GM06990 (cell line): ENCODE data around the gene EXD3.

Experiments used
- DNase-seq: peaks from one replicate; pipeline ENCODE4 v3.0.0-alpha.2; 2011; ENCODE audit not compliant: insufficient read length; ENCODE audit errors: extremely low read depth
- H3K27me3 ChIP-seq: replicated peaks from 2 replicates; pipeline ENCODE4 v1.6.0; 2011; ENCODE audit warnings: low read length; ENCODE audit not compliant: control insufficient read depth, insufficient read depth
- H3K36me3 ChIP-seq: 2 replicates; pipeline ENCODE4 v1.5.1; 2011; ENCODE audit warnings: low read length; ENCODE audit not compliant: control insufficient read depth, insufficient read depth
- H3K4me3 ChIP-seq: replicated peaks from 2 replicates; pipeline ENCODE4 v1.5.1; 2011; ENCODE audit warnings: low read depth, mild to moderate bottlenecking, control low read depth, low read length
- TF ChIP-seq, protein P1 (sequence below): IDR thresholded peaks from 2 replicates; pipeline ENCODE4 v1.5.1; 2011; ENCODE audit warnings: low read length, control low read depth, mild to moderate bottlenecking, inconsistent platforms; ENCODE audit not compliant: insufficient read depth, poor library complexity, severe bottlenecking

The EXD3 gene

DNA sequence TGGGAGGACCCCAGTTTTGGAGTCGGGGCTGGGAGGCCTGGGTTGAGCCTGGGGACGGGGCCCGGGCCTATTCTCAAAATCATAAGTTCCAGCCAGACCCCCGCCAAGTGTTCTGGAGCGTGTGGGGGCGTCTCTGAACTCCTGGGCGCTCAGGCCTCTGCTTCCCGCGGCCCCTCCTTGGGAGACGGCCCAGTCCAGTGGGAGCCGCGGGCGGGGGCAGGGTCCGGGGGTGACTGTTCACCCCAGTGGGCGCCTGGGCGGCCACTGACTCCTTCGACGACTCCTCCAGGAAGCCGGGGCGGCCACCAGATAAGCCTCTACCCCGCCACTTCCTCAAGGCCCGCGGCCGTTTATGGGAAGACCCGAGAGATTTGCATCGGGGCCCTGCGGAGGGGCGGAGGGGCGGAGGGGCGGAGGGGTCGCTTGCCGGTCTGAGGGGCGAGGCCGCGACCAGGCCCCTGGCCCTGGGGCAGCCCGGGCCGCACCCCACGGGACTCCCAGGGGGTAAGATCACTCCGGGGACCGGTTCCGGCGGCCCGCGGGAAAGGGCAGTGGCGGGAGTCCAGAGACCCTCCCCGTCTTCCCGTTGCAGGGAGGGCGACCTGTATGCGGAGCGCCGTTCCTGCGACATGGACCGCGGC is 144.8 kb downstream of the EXD3 start:
- peak; percentile 39 for DNase-seq
- Histone ChIP-seq H3K27me3 (no peaks in the 10 kb centered on the region), H3K36me3 (peaks cover 16% of the 10 kb centered on the region), H3K4me3 (peak overlapping the region; percentile 72)
- TF ChIP-seq, protein P1, sequence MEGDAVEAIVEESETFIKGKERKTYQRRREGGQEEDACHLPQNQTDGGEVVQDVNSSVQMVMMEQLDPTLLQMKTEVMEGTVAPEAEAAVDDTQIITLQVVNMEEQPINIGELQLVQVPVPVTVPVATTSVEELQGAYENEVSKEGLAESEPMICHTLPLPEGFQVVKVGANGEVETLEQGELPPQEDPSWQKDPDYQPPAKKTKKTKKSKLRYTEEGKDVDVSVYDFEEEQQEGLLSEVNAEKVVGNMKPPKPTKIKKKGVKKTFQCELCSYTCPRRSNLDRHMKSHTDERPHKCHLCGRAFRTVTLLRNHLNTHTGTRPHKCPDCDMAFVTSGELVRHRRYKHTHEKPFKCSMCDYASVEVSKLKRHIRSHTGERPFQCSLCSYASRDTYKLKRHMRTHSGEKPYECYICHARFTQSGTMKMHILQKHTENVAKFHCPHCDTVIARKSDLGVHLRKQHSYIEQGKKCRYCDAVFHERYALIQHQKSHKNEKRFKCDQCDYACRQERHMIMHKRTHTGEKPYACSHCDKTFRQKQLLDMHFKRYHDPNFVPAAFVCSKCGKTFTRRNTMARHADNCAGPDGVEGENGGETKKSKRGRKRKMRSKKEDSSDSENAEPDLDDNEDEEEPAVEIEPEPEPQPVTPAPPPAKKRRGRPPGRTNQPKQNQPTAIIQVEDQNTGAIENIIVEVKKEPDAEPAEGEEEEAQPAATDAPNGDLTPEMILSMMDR = no peak

DNA sequence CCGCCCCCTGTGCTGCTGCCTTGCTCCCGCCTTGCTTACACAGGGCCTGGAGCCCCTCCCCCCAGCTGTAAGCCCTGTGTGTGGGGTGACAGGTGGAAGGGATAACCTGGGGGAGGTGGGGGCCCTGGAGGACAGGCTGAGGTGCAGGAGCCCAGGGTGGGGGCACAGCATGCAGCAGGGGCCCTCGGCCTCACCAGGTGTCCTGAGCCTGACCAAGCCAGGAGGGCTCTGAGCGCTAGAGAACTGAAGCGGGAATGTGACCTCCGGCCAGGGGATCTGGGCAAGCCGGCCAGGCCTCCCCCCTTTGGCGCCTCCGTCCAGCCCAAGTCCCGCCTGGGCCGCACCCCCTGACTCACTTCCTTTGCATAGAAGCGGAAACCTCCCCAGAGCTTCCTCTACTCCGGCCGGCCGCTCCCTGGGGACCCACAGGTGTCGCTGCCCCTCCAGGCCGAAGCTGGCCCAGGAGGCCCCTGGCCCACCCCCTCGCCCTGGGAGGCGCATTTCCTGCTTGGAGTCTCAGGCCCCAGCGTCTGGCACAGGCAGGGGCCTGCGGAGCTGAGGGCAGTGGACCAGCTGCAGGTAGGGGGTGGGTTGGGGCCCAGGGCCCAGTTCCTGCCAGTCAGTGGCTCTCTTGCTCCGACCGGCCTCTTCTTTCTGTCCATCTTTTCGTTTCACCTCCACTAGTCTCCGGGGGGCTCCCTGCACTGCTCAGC is 145.5 kb downstream of the EXD3 start, which contains the start of gene TOR4A:
Gene TOR4A, plus strand, starts transcription at position 398 of the 713 bp plus-strand sequence. CDS start 964 bp downstream, outside the sequence.
- peak; percentile 85 for DNase-seq
- Histone ChIP-seq H3K36me3 (peaks cover 19% of the 10 kb centered on the region), H3K4me3 (peak within 1 kb of the TSS; percentile 72), H3K27me3 (no peaks in the 10 kb centered on the region)
- TF ChIP-seq, protein P1 = peak; percentile 41

DNA sequence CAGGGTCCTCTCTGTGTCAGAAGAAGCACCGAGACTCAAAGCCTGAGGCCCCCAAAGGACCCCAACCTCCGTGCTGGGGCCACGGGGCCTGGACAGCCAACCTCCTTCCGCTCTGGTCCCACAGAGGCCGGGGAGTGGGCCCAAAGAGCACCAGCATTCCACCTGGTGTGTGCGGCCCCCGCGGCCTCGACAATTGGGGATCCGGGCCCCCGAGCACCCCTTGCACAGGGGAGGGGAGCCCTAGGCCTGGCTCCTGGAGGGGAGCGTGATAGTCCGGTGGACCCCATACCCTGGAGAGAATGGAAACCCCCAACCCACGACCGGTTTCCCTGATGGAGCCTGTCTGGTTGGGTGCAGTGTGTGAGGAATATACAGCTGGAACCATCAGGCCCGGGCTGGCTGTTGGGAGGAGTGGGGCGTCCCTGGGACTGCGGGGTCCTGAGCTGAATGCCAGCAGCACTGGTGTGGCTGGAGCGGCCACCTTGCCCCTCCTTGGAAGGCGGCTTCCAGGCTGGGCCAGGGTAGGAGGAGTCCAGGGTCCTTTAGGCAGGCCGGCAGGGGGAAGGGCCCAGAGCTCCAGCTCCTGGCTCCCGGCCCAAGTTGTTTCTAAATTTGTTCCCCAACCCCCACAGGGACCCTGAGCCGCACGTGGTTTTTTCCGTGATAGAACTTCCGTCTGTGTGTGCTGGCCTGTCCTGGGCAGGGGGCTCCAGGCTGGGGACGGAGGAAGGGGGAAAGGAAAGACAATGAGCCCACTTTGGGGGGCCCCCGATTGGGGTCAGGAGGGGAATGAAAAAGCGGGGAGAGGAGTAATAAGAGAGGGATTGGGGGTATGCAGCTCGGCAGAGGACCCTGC is 146.3 kb downstream of the EXD3 start:
- DNase-seq = peak; percentile 48
- H3K4me3 ChIP-seq = peak overlapping the region; percentile 72
- TF ChIP-seq, protein P1 = no peak
- no peaks in the 10 kb centered on the region for H3K27me3 ChIP-seq
- peaks cover 23% of the 10 kb centered on the region for H3K36me3 ChIP-seq

DNA sequence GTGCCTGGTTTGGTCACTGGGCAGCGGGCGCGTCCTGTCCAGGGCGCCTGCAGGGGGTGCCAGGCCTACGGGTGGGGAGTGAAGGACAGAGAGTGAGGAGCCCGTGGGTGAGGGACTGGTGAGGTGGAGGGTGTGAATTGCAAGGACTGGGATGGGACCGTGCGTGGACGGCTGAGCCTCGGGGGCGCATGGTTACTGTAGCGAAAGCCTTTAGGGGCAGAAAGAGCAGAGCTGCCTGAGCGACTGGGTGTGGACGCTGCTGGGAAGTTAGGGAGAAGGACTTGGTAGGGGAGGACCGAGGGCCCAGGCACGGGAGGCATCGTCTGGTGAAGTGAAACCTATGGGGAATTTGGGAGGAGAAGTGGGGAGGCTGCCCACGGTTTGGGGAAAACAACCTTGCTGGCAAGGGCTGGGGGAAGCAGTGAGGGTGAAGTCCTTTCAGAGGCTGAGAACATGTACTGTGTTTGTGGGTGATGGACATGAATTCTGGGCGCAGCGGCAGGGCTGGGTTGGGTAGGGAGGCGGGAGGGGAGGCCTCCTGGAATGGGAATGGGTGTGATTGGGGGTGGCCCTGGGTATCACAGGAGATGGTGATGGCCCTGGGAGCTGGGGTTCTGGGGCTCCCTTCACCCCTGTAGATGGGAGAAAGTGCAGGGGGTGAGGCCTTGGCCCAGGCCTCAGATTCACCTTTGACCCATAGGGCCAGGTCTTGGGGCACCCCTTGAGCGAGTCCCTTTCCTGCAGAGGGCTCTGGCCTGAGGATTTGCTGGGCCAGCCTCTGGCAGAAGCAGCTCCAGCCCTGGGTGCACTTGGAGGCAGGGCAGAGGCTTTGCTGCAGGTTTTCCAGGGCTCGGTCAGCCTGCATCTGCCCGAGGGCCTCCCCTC is 147.1 kb downstream of the EXD3 start:
- TF ChIP-seq, protein P1 = no peak
- H3K36me3 ChIP-seq = peaks cover 24% of the 10 kb centered on the region
- no peaks in the 10 kb centered on the region for H3K27me3 ChIP-seq
- peak; percentile 37 for DNase-seq
- no peak overlapping the region for H3K4me3 ChIP-seq

DNA sequence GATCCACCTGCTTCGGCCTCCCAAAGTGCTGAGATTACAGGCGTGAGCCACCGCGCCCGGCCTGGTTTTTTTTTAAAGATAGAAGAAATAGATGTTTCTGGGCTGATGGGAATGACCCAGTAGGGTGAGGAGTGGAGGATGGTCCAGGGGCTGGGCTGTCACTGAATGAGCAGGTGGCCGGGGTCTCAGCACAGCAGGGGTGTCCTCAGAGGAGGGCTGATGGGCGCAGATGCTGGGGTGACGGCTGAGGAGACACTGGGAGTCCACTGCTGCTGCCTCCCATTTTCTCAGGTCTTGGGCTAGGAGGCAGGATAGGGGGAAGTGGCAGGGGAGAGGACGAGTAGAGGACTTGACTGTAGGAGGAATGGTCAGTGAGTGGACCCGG is 147.8 kb downstream of the EXD3 start:
- Histone ChIP-seq H3K27me3 (no peaks in the 10 kb centered on the region), H3K4me3 (no peak overlapping the region), H3K36me3 (peaks cover 22% of the 10 kb centered on the region)
- TF ChIP-seq, protein P1 = no peak
- DNase-seq = no peak
